HG02981 (cell line): ENCODE data around the gene DFFA.
"Not testable (repeated sequence)": the region's sequence is repeated elsewhere in the genome, so short reads cannot be mapped to it uniquely, and the experiment has no call there.

Experiments used
- ATAC-seq: cut with Tn5 transposase; IDR thresholded peaks from one replicate; pipeline ENCODE4 v1.9.1; 2021; ENCODE audit warnings: mild to moderate bottlenecking, moderate library complexity; ENCODE audit not compliant: unreplicated experiment

The DFFA gene

GRCh38 chr1:10467078-10467477 lies 5.3 kb downstream of the DFFA start:
- no peak for ATAC-seq

GRCh38 chr1:10459184-10459583 lies 13.1 kb downstream of the DFFA start:
- ATAC-seq, result no peak

- ATAC-seq, result no peak
Measured at GRCh38 chr1:10457875-10458274, 14.5 kb downstream of the DFFA start.

DNA sequence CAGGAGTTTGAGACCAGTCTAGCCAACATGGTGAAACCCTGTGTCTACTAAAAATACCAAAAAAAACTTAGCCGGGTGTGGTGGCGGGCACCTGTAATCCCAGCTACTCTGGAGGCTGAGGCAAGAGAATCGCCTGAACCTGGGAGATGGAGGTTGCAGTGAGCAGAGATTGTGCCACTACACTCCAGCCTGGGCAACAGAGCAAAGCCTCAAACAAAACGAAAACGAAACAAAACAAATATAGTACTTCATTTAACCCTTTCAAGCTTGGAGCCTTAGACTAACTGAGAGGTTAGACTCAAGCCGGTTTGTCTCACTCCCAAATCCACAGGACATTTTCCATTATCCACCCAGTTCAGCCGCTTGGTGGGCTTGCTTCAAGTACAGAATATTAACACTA lies 14.9 kb downstream of the DFFA start:
- not testable (repeated sequence) for ATAC-seq

DNA sequence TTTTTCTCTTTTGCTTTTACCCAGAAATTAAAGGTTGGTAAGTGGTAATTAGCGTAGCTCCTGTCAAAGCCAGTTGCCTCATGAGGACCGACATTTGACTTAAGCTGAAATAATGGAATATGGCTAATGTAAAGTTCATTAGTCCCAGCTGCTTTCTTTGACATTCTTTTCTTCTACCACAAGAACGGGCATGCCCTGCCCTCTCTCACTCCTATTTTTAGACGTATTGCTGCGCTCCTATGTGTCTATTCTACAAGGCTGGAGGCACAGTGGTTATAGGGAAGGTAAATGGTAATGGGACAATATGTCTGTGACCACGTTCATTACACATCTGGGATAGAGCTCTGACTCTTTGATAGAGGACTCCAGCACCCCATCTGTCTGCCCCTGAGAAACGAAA lies 15.7 kb downstream of the DFFA start:
- no peak for ATAC-seq

DNA sequence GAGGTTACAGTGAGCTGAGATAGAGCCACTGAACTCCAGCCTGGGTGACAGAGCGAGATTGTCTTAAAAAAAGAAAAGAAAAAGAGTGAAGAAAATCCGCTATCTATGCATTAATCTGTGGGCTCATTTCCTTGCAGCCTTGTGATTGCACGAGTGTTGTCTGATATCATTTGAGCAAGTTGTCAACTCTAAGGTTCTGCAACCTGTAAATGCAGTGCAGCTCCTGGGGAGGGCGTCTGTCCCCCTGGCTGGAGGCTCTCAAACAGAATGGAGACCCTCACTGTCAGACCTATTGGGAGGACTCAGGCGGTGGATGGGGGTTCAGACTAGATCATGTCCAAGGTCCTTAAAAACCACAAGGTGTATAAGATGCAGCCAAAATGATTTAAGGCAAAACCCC lies 16.3 kb downstream of the DFFA start:
- ATAC-seq, result no peak

DNA sequence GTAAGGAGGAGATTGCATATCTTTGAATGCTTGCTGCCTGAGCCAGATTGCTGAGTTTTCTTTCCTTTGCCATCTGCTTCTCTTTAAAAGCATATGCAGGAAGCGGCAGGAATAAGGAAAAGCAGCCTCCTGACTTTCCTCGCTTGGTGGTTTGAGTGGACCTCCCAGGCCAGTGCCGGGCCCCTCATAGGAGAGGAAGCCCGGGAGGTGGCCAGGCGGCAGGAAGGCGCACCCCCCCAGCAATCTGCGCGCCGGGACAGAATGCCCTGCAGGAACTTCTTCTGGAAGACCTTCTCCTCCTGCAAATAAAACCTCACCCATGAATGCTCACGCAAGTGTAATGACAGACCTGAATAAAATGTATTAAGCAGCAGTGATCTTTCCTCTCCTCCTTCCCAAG lies 21.0 kb downstream of the DFFA start:
- no peak for ATAC-seq

- no peak for ATAC-seq
Measured at GRCh38 chr1:10450836-10451235, 21.5 kb downstream of the DFFA start.

GRCh38 chr1:10450156-10450814 lies 22.0 kb downstream of the DFFA start:
- no peak for ATAC-seq

DNA sequence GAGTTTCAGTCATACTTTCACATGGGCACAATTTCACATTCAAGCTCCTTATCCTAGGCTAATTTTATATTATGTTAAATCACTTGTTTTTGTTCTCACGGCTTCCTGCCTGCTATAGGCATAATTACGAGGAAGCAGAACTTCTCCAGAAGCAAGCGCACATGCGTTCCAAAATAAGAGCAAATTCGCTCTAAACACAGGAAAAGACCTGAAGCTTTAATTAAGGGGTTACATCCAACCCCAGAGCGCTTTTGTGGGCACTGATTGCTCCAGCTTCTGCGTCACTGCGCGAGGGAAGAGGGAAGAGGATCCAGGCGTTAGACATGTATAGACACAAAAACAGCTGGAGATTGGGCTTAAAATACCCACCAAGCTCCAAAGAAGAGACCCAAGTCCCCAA lies 22.6 kb downstream of the DFFA start, which contains the start of gene CORT:
CORT (plus strand) TSS at position 281 of the 400 bp plus-strand sequence. CDS start 193 bp downstream, outside the sequence.
- ATAC-seq, result no peak

- no peak for ATAC-seq
Measured at GRCh38 chr1:10446790-10447422, 25.4 kb downstream of the DFFA start.

- ATAC-seq, result no peak
Measured at GRCh38 chr1:10444795-10445397, 27.4 kb downstream of the DFFA start.

GRCh38 chr1:10444248-10444647 lies 28.1 kb downstream of the DFFA start:
- no peak for ATAC-seq

GRCh38 chr1:10440794-10441193 lies 31.5 kb downstream of the DFFA start:
- no peak for ATAC-seq

- ATAC-seq, result no peak
Measured at GRCh38 chr1:10440305-10440704, 32.0 kb downstream of the DFFA start.

DNA sequence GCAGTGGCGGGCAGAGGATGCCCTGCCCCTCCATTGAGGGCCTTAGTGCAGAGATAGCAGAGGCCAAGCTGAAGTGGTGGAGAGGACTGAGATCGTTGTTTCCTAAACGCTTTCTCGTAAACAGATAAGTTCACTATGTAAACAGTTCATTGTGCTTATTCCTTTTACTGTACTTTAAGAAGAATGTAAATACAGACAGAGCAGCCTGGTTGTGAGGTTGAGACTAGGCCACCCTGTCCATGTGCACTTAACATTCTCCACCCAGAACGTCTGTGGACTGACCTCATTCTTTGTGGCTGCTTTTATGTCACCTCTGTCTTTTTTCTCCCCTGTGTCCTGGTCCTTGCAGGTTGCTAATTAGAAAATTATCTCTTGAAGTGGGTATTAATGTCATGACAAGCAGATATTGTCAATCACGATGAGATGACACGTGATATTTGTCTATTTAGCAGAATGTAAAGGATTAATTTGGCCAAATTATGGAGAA lies 33.6 kb downstream of the DFFA start:
- no peak for ATAC-seq

- no peak for ATAC-seq
Measured at GRCh38 chr1:10437052-10437451, 35.3 kb downstream of the DFFA start.

DNA sequence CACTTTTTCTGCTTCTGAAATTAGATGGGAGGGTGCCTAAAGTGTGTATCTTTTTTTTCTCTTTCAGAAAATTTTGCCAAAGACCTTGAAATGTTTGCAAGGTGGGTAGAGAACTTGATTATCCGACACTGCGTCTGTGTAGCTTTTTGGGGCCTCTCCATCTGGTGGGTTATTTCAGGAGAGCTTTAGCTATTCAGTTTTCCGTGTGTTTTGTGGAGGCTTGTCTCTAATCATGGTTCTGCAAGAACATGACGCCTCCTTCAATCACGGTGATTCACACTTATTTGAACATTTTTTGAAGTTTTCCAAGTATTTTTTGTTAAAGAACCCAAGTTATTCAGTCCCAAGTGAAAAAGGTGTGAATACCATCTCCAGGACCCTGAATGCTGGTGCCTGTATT lies 37.7 kb downstream of the DFFA start:
- ATAC-seq, result no peak

GRCh38 chr1:10433790-10434189 lies 38.5 kb downstream of the DFFA start:
- no peak for ATAC-seq

DNA sequence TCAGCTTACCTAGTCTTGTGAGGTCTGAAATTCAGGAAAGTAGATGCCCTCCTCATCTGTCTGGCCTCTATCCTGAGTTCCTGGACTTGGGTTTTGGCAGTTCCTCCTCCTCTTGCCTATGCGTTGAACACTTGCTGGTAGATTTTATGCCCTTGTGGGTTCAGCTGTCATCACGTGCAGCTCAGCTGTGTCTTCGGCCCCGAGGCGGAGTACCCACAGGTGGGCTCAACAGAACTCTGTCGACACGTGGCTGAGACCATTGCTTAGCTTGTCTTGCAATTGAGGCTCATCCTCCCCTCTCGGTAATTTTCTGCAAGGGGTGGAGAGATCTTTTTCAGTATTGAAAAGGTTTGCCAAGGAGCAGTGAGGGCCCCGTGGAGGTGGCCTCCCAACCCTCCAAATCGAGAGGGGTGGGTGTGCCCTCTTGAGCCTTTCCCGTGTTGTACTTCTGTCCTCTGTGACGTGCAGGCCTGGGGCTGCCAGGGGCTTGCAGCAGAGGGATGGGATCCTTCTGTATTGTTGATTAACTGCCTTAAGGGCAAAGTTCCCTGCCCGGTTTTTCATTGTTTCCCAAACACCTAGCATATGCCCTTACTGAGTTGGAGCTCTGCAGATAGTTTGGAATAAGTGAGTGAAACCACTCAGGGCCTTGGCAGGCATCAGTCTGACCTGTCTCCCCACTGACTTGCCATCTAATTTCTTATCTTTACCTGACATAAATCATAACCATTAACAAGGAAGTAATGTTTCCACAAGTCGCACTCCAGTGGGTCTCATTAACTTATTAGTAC lies 39.2 kb downstream of the DFFA start:
- ATAC-seq, result no peak

- ATAC-seq, result no peak
Measured at GRCh38 chr1:10431070-10431730, 41.1 kb downstream of the DFFA start.
